GM12878 (cell line): Measurements from ENCODE around the gene AHNAK2. TPM values are rescaled to one million over a fixed set of nuclear protein-coding genes. Genes with fewer than 3 reads are reported as not detected.
A peak's percentile ranks its signal among the peaks of the same experiment; 100 is the strongest.

ENCODE experiments used
- BACH1 ChIP-seq: fragments of 450-650 bp; IDR thresholded peaks from 2 replicates; pipeline ENCODE4 v1.6.1; 2017; ENCODE audit warnings: mild to moderate bottlenecking, borderline replicate concordance
- BHLHE40 ChIP-seq, 2 experiments: fragments of 450-650 bp in 1 of 2; IDR thresholded peaks; 2 replicates each; pipeline ENCODE4 v1.6.1; 2011 to 2017; ENCODE audit warnings: low read depth in 2 of 2, borderline replicate concordance in 1 of 2, improper control_type of control experiment in 1 of 2, low read length in 1 of 2, mild to moderate bottlenecking in 1 of 2
- CREM ChIP-seq: IDR thresholded peaks from 2 replicates; pipeline ENCODE4 v1.6.1; 2014; ENCODE audit warnings: antibody characterized with exemption, low read depth
- EGR1 ChIP-seq, 2 experiments: IDR thresholded peaks; 1 replicate in 1 of 2; 2 replicates in 1 of 2; pipeline ENCODE4 v1.6.1; 2011 to 2012; ENCODE audit warnings: low read depth in 2 of 2, low read length in 2 of 2, borderline replicate concordance in 1 of 2, mild to moderate bottlenecking in 1 of 2, moderate library complexity in 1 of 2
- FOXK2 ChIP-seq: fragments of 450-650 bp; IDR thresholded peaks from 2 replicates; pipeline ENCODE4 v1.6.1; 2017; ENCODE audit warnings: mild to moderate bottlenecking, moderate library complexity
- SIN3A ChIP-seq: IDR thresholded peaks from 2 replicates; pipeline ENCODE4 v1.6.1; 2012; ENCODE audit warnings: low read depth, low read length, improper control_type of control experiment
- SP1 ChIP-seq: IDR thresholded peaks from one replicate; pipeline ENCODE4 v1.6.1; 2011; ENCODE audit warnings: low read depth, low read length
- TCF7 ChIP-seq: IDR thresholded peaks from 2 replicates; pipeline ENCODE4 v1.6.1; 2014; ENCODE audit warnings: antibody characterized with exemption, borderline replicate concordance
- YY1 ChIP-seq: IDR thresholded peaks from 2 replicates; pipeline ENCODE4 v1.6.1; 2011; ENCODE audit warnings: low read depth, mild to moderate bottlenecking, low read length
- ZNF687 ChIP-seq: fragments of 450-650 bp; IDR thresholded peaks from 2 replicates; pipeline ENCODE4 v1.6.1; 2017; ENCODE audit warnings: mild to moderate bottlenecking, moderate library complexity
- polyA plus RNA-seq, 11 experiments: library from polyadenylated mRNA; depleted of rRNA in 4 of 11; unstranded in 6 of 11; stranded (reverse) in 5 of 11; fragments of >200 nt; fragmentation: Nextera tagmentation in 4 of 11; fragmentation: Illumina TruSeq in 1 of 11; extraction: Ambion mirVana in 4 of 11; extraction: Trizol in 1 of 11; gene quantifications; 1 replicate in 1 of 11; 2 replicates in 10 of 11; pipeline versions ENCODE4 v1.2.1 to v1.2.3, GENCODE V29; 2011 to 2016; ENCODE audit warnings: inconsistent platforms in 2 of 11, missing spikeins in 2 of 11, low read depth in 1 of 11
- total RNA-seq, 4 experiments: library from RNA; depleted of rRNA in 3 of 4; stranded (reverse); fragments of >200 nt in 3 of 4; fragmentation: Illumina TruSeq in 1 of 4; extraction: Trizol in 1 of 4; gene quantifications; 2 replicates each; pipeline versions ENCODE4 v1.2.1 to v1.2.3, GENCODE V29; 2013 to 2021
- TF ChIP-seq, protein P1 (sequence below): IDR thresholded peaks from 2 replicates; pipeline ENCODE4 v1.6.1; 2012; ENCODE audit warnings: improper control_type of control experiment, low read depth, low read length; ENCODE audit not compliant: insufficient replicate concordance
- TF ChIP-seq, protein P2 (sequence below): fragments of 450-650 bp; conservative IDR thresholded peaks from 2 replicates; pipeline ENCODE4 v1.6.1; 2017; ENCODE audit warnings: mild to moderate bottlenecking, moderate library complexity

AHNAK2 gene
- total and polyA plus RNA-seq, 10 of the 15 experiments (the other 5 are each of a cell fraction or from before 2014, with no cell fraction given) = 0.03 to 0.10 TPM; not detected in 8

- 0 out of 2 replicates have a peak, but pooled peaks have one; percentile 14 for TF ChIP-seq YY1
- TF ChIP-seq, protein P1, sequence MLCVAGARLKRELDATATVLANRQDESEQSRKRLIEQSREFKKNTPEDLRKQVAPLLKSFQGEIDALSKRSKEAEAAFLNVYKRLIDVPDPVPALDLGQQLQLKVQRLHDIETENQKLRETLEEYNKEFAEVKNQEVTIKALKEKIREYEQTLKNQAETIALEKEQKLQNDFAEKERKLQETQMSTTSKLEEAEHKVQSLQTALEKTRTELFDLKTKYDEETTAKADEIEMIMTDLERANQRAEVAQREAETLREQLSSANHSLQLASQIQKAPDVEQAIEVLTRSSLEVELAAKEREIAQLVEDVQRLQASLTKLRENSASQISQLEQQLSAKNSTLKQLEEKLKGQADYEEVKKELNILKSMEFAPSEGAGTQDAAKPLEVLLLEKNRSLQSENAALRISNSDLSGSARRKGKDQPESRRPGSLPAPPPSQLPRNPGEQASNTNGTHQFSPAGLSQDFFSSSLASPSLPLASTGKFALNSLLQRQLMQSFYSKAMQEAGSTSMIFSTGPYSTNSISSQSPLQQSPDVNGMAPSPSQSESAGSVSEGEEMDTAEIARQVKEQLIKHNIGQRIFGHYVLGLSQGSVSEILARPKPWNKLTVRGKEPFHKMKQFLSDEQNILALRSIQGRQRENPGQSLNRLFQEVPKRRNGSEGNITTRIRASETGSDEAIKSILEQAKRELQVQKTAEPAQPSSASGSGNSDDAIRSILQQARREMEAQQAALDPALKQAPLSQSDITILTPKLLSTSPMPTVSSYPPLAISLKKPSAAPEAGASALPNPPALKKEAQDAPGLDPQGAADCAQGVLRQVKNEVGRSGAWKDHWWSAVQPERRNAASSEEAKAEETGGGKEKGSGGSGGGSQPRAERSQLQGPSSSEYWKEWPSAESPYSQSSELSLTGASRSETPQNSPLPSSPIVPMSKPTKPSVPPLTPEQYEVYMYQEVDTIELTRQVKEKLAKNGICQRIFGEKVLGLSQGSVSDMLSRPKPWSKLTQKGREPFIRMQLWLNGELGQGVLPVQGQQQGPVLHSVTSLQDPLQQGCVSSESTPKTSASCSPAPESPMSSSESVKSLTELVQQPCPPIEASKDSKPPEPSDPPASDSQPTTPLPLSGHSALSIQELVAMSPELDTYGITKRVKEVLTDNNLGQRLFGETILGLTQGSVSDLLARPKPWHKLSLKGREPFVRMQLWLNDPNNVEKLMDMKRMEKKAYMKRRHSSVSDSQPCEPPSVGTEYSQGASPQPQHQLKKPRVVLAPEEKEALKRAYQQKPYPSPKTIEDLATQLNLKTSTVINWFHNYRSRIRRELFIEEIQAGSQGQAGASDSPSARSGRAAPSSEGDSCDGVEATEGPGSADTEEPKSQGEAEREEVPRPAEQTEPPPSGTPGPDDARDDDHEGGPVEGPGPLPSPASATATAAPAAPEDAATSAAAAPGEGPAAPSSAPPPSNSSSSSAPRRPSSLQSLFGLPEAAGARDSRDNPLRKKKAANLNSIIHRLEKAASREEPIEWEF = no peak
- TF ChIP-seq BHLHE40 (IDR thresholded peaks at IDR 0.05; ENCODE audit: borderline replicate concordance in 1 of 2, low read depth in 2 of 2, low read length in 1 of 2) = peak in 1 of 2 experiments; percentile 64; a peak in 2 of 4 replicates
- 0 out of 2 replicates have a peak, but pooled peaks have one; percentile 25 for TF ChIP-seq ZNF687
- peak in 1 of 2 experiments; percentile 82; a peak in 2 of 3 replicates for TF ChIP-seq EGR1 (IDR thresholded peaks at IDR 0.05; ENCODE audit: borderline replicate concordance in 1 of 2, low read depth in 2 of 2, low read length in 2 of 2)
- TF ChIP-seq, protein P2, sequence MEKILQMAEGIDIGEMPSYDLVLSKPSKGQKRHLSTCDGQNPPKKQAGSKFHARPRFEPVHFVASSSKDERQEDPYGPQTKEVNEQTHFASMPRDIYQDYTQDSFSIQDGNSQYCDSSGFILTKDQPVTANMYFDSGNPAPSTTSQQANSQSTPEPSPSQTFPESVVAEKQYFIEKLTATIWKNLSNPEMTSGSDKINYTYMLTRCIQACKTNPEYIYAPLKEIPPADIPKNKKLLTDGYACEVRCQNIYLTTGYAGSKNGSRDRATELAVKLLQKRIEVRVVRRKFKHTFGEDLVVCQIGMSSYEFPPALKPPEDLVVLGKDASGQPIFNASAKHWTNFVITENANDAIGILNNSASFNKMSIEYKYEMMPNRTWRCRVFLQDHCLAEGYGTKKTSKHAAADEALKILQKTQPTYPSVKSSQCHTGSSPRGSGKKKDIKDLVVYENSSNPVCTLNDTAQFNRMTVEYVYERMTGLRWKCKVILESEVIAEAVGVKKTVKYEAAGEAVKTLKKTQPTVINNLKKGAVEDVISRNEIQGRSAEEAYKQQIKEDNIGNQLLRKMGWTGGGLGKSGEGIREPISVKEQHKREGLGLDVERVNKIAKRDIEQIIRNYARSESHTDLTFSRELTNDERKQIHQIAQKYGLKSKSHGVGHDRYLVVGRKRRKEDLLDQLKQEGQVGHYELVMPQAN = peak; percentile 94
- peak; percentile 49; the same call in 1 of the 2 replicates for TF ChIP-seq SIN3A
- TF ChIP-seq BACH1 = peak; percentile 77
- TF ChIP-seq TCF7 = no peak
- TF ChIP-seq FOXK2 = no peak
- peak; percentile 48; the same call in 1 of the 2 replicates for TF ChIP-seq CREM
- TF ChIP-seq SP1 = peak; percentile 62
Measured at GRCh38 chr14:104985675-104986486, 7.7 kb upstream of the AHNAK2 start, which contains the start of gene CLBA1 (continued).
